IMR-90 (cell line): ENCODE data around the gene C1QTNF7. TPM values are rescaled to one million over a fixed set of nuclear protein-coding genes. Genes with fewer than 3 reads are reported as not detected.

Source experiments
- ATAC-seq: fragments of 200-7000 bp; cut with Tn5 transposase; 2 replicates; pipeline ENCODE4 v1.9.1; 2020; ENCODE audit warnings: low read depth, mild to moderate bottlenecking, moderate library complexity
- BruUV-seq: library from RNA; stranded (reverse); fragments of 400-500 nt; replicated peaks from 2 replicates; lab custom pipeline; 2021; lab: Mats Ljungman, UMichigan
- CTCF ChIA-PET: fragments of 300-600 bp; formaldehyde crosslinking; extraction: SDS; loops from one replicate; lab custom pipeline; 2021; ENCODE audit warnings: antibody characterized with exemption; lab: Yijun Ruan, JAX
- POLR2A ChIA-PET: fragments of 300-600 bp; sonication (Branson Sonifier 250); formaldehyde crosslinking; loops from one replicate; lab custom pipeline; 2022; ENCODE audit warnings: antibody characterized with exemption; ENCODE audit not compliant: unreplicated experiment; lab: Charles Lee
- DNase-seq: peaks from one replicate; pipeline ENCODE4 v3.0.0; 2013
- H2AFZ ChIP-seq: replicated peaks from 2 replicates; pipeline ENCODE3; 2013; ENCODE audit warnings: low read length, mild to moderate bottlenecking; ENCODE audit not compliant: poor library complexity
- H2AK5ac ChIP-seq: 2 replicates; pipeline ENCODE4 v1.6.1; 2013; ENCODE audit warnings: low read depth, low read length, inconsistent platforms
- H2AK9ac ChIP-seq: replicated peaks from 2 replicates; pipeline ENCODE3; 2013; ENCODE audit warnings: mild to moderate bottlenecking, low read depth, low read length, moderate library complexity; ENCODE audit not compliant: poor library complexity
- H2BK120ac ChIP-seq: 2 replicates; pipeline ENCODE4 v1.6.1; 2013; ENCODE audit warnings: low read depth, low read length, inconsistent platforms
- H2BK15ac ChIP-seq: 3 replicates; pipeline ENCODE4 v1.6.1; 2013; ENCODE audit warnings: low read depth, low read length, inconsistent platforms
- H2BK20ac ChIP-seq: 2 replicates; pipeline ENCODE4 v1.6.1; 2013; ENCODE audit warnings: low read depth, mild to moderate bottlenecking, inconsistent platforms, low read length, moderate library complexity
- H2BK5ac ChIP-seq: 2 replicates; pipeline ENCODE4 v1.6.1; 2013; ENCODE audit warnings: mild to moderate bottlenecking, low read depth, low read length, inconsistent platforms; ENCODE audit not compliant: poor library complexity, severe bottlenecking
- H3K14ac ChIP-seq: replicated peaks from 2 replicates; pipeline ENCODE4 v1.6.1; 2013; ENCODE audit warnings: low read depth, low read length, inconsistent platforms
- H3K18ac ChIP-seq: 2 replicates; pipeline ENCODE4 v1.6.1; 2013; ENCODE audit warnings: low read depth, low read length, control low read depth
- H3K23ac ChIP-seq: 2 replicates; pipeline ENCODE4 v1.6.1; 2013; ENCODE audit warnings: low read depth, low read length, inconsistent platforms
- H3K27ac ChIP-seq: 2 replicates; pipeline ENCODE4 v1.5.1; 2013; ENCODE audit warnings: mild to moderate bottlenecking, control low read depth, low read length; ENCODE audit not compliant: insufficient read depth
- H3K27me3 ChIP-seq: 2 replicates; pipeline ENCODE4 v1.6.1; 2013; ENCODE audit warnings: low read length; ENCODE audit not compliant: control insufficient read depth, insufficient read depth
- H3K36me3 ChIP-seq: 2 replicates; pipeline ENCODE4 v1.6.1; 2013; ENCODE audit warnings: low read length, mixed read lengths; ENCODE audit not compliant: control insufficient read depth, insufficient read depth
- H3K4ac ChIP-seq: 2 replicates; pipeline ENCODE4 v1.6.1; 2013; ENCODE audit warnings: low read depth, low read length, inconsistent platforms
- H3K4me1 ChIP-seq: 2 replicates; pipeline ENCODE4 v1.6.1; 2013; ENCODE audit warnings: low read length, mixed read lengths; ENCODE audit not compliant: control insufficient read depth, insufficient read depth
- H3K4me2 ChIP-seq: 2 replicates; pipeline ENCODE4 v1.6.1; 2013; ENCODE audit warnings: low read depth, mild to moderate bottlenecking, control low read depth, low read length, moderate library complexity
- H3K4me3 ChIP-seq: 2 replicates; pipeline ENCODE4 v1.5.1; 2013; ENCODE audit warnings: low read depth, mild to moderate bottlenecking, control low read depth, low read length, moderate library complexity; ENCODE audit not compliant: insufficient read depth
- H3K56ac ChIP-seq: 2 replicates; pipeline ENCODE4 v1.6.1; 2013; ENCODE audit warnings: low read length, inconsistent platforms; ENCODE audit not compliant: insufficient read depth; ENCODE audit errors: extremely low read depth
- H3K79me1 ChIP-seq, 2 experiments: 2 replicates each; pipeline ENCODE4 v1.6.1; 2013; ENCODE audit warnings: low read length in 2 of 2, inconsistent platforms in 1 of 2, low read depth in 1 of 2
- H3K9ac ChIP-seq: 2 replicates; pipeline ENCODE4 v1.6.1; 2013; ENCODE audit warnings: low read depth, low read length, control low read depth
- H3K9me1 ChIP-seq: 2 replicates; pipeline ENCODE4 v1.6.1; 2013; ENCODE audit warnings: low read length, inconsistent platforms; ENCODE audit not compliant: insufficient read depth
- H3K9me3 ChIP-seq: 2 replicates; pipeline ENCODE4 v1.6.1; 2013; ENCODE audit warnings: low read length; ENCODE audit not compliant: control insufficient read depth, insufficient read depth
- H4K20me1 ChIP-seq: 2 replicates; pipeline ENCODE4 v1.6.1; 2013; ENCODE audit warnings: low read length, inconsistent platforms; ENCODE audit not compliant: insufficient read depth
- H4K5ac ChIP-seq: 2 replicates; pipeline ENCODE4 v1.6.1; 2013; ENCODE audit warnings: mild to moderate bottlenecking, low read depth, low read length, control low read depth
- H4K8ac ChIP-seq, 2 experiments: 2 replicates each; pipeline ENCODE4 v1.6.1; 2013; ENCODE audit warnings: low read depth in 2 of 2, low read length in 2 of 2, control low read depth in 1 of 2, inconsistent platforms in 1 of 2
- H4K91ac ChIP-seq: 2 replicates; pipeline ENCODE4 v1.6.1; 2013; ENCODE audit warnings: low read depth, low read length, inconsistent platforms; ENCODE audit not compliant: insufficient read depth
- BHLHE40 ChIP-seq: fragments of 150-350 bp; IDR thresholded peaks from 2 replicates; pipeline ENCODE4 v1.6.1; 2016; ENCODE audit warnings: mild to moderate bottlenecking, low read depth, low read length
- CEBPB ChIP-seq: IDR thresholded peaks from 2 replicates; pipeline ENCODE4 v1.6.1; 2012; ENCODE audit warnings: low read depth, low read length, improper control_type of control experiment
- CHD1 ChIP-seq: IDR thresholded peaks from 2 replicates; pipeline ENCODE4 v1.6.1; 2012; ENCODE audit warnings: low read depth, low read length, improper control_type of control experiment
- ELK1 ChIP-seq: fragments of 150-350 bp; IDR thresholded peaks from 2 replicates; pipeline ENCODE4 v1.6.1; 2016; ENCODE audit warnings: low read depth, mild to moderate bottlenecking, low read length, moderate library complexity, borderline replicate concordance
- FOS ChIP-seq: fragments of 150-350 bp; IDR thresholded peaks from 2 replicates; pipeline ENCODE4 v1.6.1; 2016; ENCODE audit warnings: low read depth, low read length
- MAFK ChIP-seq: IDR thresholded peaks from 2 replicates; pipeline ENCODE4 v1.6.1; 2012; ENCODE audit warnings: low read depth, low read length, improper control_type of control experiment
- MAZ ChIP-seq: IDR thresholded peaks from 2 replicates; pipeline ENCODE4 v1.6.1; 2012; ENCODE audit warnings: low read depth, mild to moderate bottlenecking, low read length, improper control_type of control experiment, moderate library complexity, borderline replicate concordance
- MXI1 ChIP-seq: IDR thresholded peaks from 2 replicates; pipeline ENCODE4 v1.6.1; 2012; ENCODE audit warnings: low read depth, mild to moderate bottlenecking, low read length, moderate library complexity, borderline replicate concordance
- NFE2L2 ChIP-seq: fragments of 150-350 bp; IDR thresholded peaks from 2 replicates; pipeline ENCODE4 v1.6.1; 2016; ENCODE audit warnings: low read depth, mild to moderate bottlenecking, low read length
- POLR2A ChIP-seq: IDR thresholded peaks from 2 replicates; pipeline ENCODE4 v1.6.1; 2012; ENCODE audit warnings: mild to moderate bottlenecking, low read depth, low read length
- RAD21 ChIP-seq: IDR thresholded peaks from 2 replicates; pipeline ENCODE4 v1.6.1; 2012; ENCODE audit warnings: low read length, improper control_type of control experiment
- RCOR1 ChIP-seq: IDR thresholded peaks from 2 replicates; pipeline ENCODE4 v1.6.1; 2012; ENCODE audit warnings: mild to moderate bottlenecking, low read length, improper control_type of control experiment; ENCODE audit not compliant: insufficient replicate concordance
- RFX5 ChIP-seq: IDR thresholded peaks from 2 replicates; pipeline ENCODE4 v1.8.0; 2012; ENCODE audit warnings: low read depth, mild to moderate bottlenecking, low read length, moderate library complexity
- SMC3 ChIP-seq: fragments of 150-350 bp; IDR thresholded peaks from 2 replicates; pipeline ENCODE4 v1.6.1; 2016; ENCODE audit warnings: low read depth, mild to moderate bottlenecking, antibody characterized with exemption, low read length, moderate library complexity
- WGBS, 2 experiments: methylation state at CpG; one replicate each; pipeline versions ENCODE4 v1.1.5 to v1.1.7; 2013; ENCODE audit warnings: missing lambda C conversion rate in 2 of 2; ENCODE audit not compliant: insufficient read length in 1 of 2; ENCODE audit errors: extremely low coverage in 2 of 2; 5-methylcytosine and 5-hydroxymethylcytosine counted together
- dilution Hi-C: fragments of 300-500 bp; cut with HindIII; formaldehyde crosslinking; loops from one replicate; pipeline ENCODE4 v1.14.3; 2018; ENCODE audit warnings: low sequenced_read_pairs; ENCODE audit not compliant: unreplicated experiment
- in situ Hi-C: fragments of 300-500 bp; cut with MboI; formaldehyde crosslinking; loops from 3 replicates; pipeline ENCODE4 v1.14.3; 2019; ENCODE audit warnings: low sequenced_read_pairs, inconsistent platforms, mixed read lengths
- intact Hi-C: fragments of 100-400 bp; cut with micrococcal nuclease; formaldehyde crosslinking; loops from 2 replicates; pipeline ENCODE4 v1.10.0; 2022
- polyA plus RNA-seq, 3 experiments: library from polyadenylated mRNA; depleted of rRNA; stranded (reverse); fragments of >200 nt; gene quantifications; 2 replicates each; pipeline ENCODE4 v1.2.3, GENCODE V29; 2012; ENCODE audit warnings: low replicate concordance in 1 of 3
- total RNA-seq: library from RNA; depleted of rRNA; stranded (reverse); fragments of >200 nt; gene quantifications from 2 replicates; pipeline ENCODE4 v1.2.3, GENCODE V29; 2012
- TF ChIP-seq, protein P1 (sequence below): conservative IDR thresholded peaks from 2 replicates; pipeline ENCODE4 v1.5.1; 2012; ENCODE audit warnings: mild to moderate bottlenecking, low read depth, low read length, improper control_type of control experiment
- TF ChIP-seq, protein P2 (sequence below): fragments of 150-350 bp; IDR thresholded peaks from 2 replicates; pipeline ENCODE4 v1.6.1; 2017; ENCODE audit warnings: mild to moderate bottlenecking, antibody characterized with exemption, low read length, low read depth

Gene C1QTNF7
- total and polyA plus RNA-seq, 2 of the 4 experiments (the other 2 are of a cell fraction) = 0.12 to 0.18 TPM

DNA sequence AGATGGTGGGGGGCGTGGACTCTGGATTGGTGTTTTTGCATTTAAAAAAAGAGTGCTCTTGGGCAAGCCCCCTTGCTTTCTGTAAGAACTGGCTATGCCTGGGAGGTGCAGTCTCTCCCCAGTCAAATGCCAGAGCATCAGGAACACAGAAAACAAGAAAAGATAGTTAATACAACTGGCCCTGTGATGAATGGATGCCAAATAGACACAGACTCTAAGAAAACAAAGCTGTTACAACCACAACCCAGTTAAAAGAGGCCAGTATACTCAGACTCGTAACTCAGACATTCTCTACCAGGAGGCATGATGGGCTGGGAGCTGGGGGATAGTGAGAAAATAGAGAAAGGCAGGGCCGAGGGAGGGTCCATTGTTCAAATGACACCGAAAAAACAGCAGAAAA lies 32.5 kb upstream of the C1QTNF7 start:
- Histone ChIP-seq H3K4me3 (no peak overlapping the region), H4K20me1 (no peaks in the 10 kb centered on the region), H3K23ac (no peak overlapping the region), H2AFZ (no peak overlapping the region), H3K4me1 (peaks cover 6% of the 10 kb centered on the region), H2BK5ac (no peak overlapping the region), H2BK120ac (no peak overlapping the region), H3K36me3 (no peaks in the 10 kb centered on the region), H4K91ac (no peak overlapping the region), H3K9me3 (no peaks in the 10 kb centered on the region), H3K9me1 (peaks cover 4% of the 10 kb centered on the region), H2AK5ac (no peak overlapping the region), H2AK9ac (no peak overlapping the region), H3K4me2 (no peak overlapping the region), H3K9ac (no peak overlapping the region), H3K27me3 (peaks cover 10% of the 10 kb centered on the region), H3K18ac (no peak overlapping the region), H2BK20ac (0 out of 2 replicates have a peak overlapping the region, but pooled peaks have one; percentile 51), H3K56ac (no peak overlapping the region), H4K8ac (no peak overlapping the region), H3K14ac (no peak overlapping the region), H2BK15ac (no peak overlapping the region), H4K5ac (no peak overlapping the region), H3K27ac (no peak overlapping the region), H3K79me1 (no peaks in the 10 kb centered on the region), H3K4ac (0 out of 2 replicates have a peak overlapping the region, but pooled peaks have one; percentile 3)
- no CpG with 5 or more reads among the region's 4 CpGs for WGBS, 2 experiments
- POLR2A ChIA-PET = no interaction called here
- dilution Hi-C loops = no loop called here
- intact Hi-C loops = no loop called here
- CTCF ChIA-PET = interaction anchor here (0.9 to 2.5 kb wide), 5 partner anchors 25 to 172 kb away, joined by 3 to 14 read pairs (median 4); no protein-coding TSS in a partner anchor
- DNase-seq = peak; percentile 48
- ATAC-seq = peak; percentile 63
- TF ChIP-seq CEBPB (no peak), FOS (no peak), RAD21 (no peak), ELK1 (no peak), MAFK (no peak), RCOR1 (no peak), POLR2A (no peak), RFX5 (no peak), MAZ (no peak), MXI1 (no peak), SMC3 (no peak), NFE2L2 (no peak), CHD1 (no peak), BHLHE40 (no peak)
- TF ChIP-seq, protein P1, sequence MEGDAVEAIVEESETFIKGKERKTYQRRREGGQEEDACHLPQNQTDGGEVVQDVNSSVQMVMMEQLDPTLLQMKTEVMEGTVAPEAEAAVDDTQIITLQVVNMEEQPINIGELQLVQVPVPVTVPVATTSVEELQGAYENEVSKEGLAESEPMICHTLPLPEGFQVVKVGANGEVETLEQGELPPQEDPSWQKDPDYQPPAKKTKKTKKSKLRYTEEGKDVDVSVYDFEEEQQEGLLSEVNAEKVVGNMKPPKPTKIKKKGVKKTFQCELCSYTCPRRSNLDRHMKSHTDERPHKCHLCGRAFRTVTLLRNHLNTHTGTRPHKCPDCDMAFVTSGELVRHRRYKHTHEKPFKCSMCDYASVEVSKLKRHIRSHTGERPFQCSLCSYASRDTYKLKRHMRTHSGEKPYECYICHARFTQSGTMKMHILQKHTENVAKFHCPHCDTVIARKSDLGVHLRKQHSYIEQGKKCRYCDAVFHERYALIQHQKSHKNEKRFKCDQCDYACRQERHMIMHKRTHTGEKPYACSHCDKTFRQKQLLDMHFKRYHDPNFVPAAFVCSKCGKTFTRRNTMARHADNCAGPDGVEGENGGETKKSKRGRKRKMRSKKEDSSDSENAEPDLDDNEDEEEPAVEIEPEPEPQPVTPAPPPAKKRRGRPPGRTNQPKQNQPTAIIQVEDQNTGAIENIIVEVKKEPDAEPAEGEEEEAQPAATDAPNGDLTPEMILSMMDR = no peak
- TF ChIP-seq, protein P2, sequence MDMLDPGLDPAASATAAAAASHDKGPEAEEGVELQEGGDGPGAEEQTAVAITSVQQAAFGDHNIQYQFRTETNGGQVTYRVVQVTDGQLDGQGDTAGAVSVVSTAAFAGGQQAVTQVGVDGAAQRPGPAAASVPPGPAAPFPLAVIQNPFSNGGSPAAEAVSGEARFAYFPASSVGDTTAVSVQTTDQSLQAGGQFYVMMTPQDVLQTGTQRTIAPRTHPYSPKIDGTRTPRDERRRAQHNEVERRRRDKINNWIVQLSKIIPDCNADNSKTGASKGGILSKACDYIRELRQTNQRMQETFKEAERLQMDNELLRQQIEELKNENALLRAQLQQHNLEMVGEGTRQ = no peak
- no TSS peak for BruUV-seq
- in situ Hi-C loops = no loop called here
